Hepatocyte (in vitro differentiated cells): ENCODE data around the gene GNE.

Experiments
- CTCF ChIP-seq: fragments of 200-600 bp; sonication (generic); IDR thresholded peaks from 2 replicates; pipeline ENCODE4 v1.5.1; 2016; ENCODE audit warnings: antibody characterized with exemption, mild to moderate bottlenecking; ENCODE audit not compliant: poor library complexity
- EZH2 ChIP-seq: fragments of 200-600 bp; sonication (generic); IDR thresholded peaks from 2 replicates; pipeline ENCODE4 v1.6.1; 2016; ENCODE audit warnings: antibody characterized with exemption, mild to moderate bottlenecking, borderline replicate concordance
- EZH2phosphoT487 ChIP-seq: fragments of 200-600 bp; sonication (generic); IDR thresholded peaks from one replicate; pipeline ENCODE4 v1.6.1; 2018; ENCODE audit warnings: antibody characterized with exemption, mild to moderate bottlenecking, low read depth, moderate library complexity; ENCODE audit not compliant: unreplicated experiment, severe bottlenecking

- TF ChIP-seq CTCF: no peak
- no peak for TF ChIP-seq EZH2
- TF ChIP-seq EZH2phosphoT487: no peak
These were observed 10.9 kb downstream of the GNE start for GRCh38 chr9:36247356-36247755.
